Endothelial cell of umbilical vein (primary cell): ENCODE results near the gene RIPOR3. TPM values are rescaled to one million over a fixed set of nuclear protein-coding genes. Genes with fewer than 3 reads are reported as not detected.
A peak's percentile ranks its signal among the peaks of the same experiment; 100 is the strongest.

ENCODE experiments used
- BruUV-seq: library from RNA; stranded (reverse); fragments of 400-500 nt; replicated peaks from 2 replicates; lab custom pipeline; 2021; lab: Mats Ljungman, UMichigan
- CTCF ChIA-PET: fragments of 300-600, 350-600 bp; sonication (Branson Sonifier 250); formaldehyde crosslinking; loops from one replicate; lab custom pipeline; 2021; ENCODE audit warnings: antibody characterized with exemption, inconsistent platforms; lab: Charles Lee
- POLR2A ChIA-PET: fragments of 300-600, 350-600 bp; sonication (Branson Sonifier 250); formaldehyde crosslinking; loops from one replicate; lab custom pipeline; 2021; ENCODE audit warnings: antibody characterized with exemption, inconsistent platforms; lab: Charles Lee
- DNase-seq: peaks from one replicate; pipeline ENCODE4 v3.0.0-alpha.2; 2011; ENCODE audit warnings: low read depth, low spot score
- FAIRE-seq: peaks from 2 replicates; lab custom pipeline; 2011; peaks lifted over from hg19 to GRCh38; lab: Jason Lieb, UNC
- H2AFZ ChIP-seq: 2 replicates; pipeline ENCODE4 v1.6.0; 2012; ENCODE audit warnings: low read depth, low read length, control low read depth, inconsistent platforms
- H3K27ac ChIP-seq: 2 replicates; pipeline ENCODE4 v1.5.1; 2011; ENCODE audit warnings: low read depth, mild to moderate bottlenecking, control low read depth, low read length, moderate library complexity; ENCODE audit not compliant: insufficient read depth
- H3K27me3 ChIP-seq, 2 experiments: 2 replicates each; pipeline versions ENCODE4 v1.6.0 to v1.6.1; 2011; ENCODE audit warnings: low read length in 2 of 2, mixed read lengths in 1 of 2; ENCODE audit not compliant: control insufficient read depth in 2 of 2, insufficient read depth in 2 of 2
- H3K36me3 ChIP-seq, 2 experiments: 2 replicates in 1 of 2; 3 replicates in 1 of 2; pipeline ENCODE4 v1.5.1; 2011; ENCODE audit warnings: low read length in 2 of 2, mild to moderate bottlenecking in 1 of 2, moderate library complexity in 1 of 2; ENCODE audit not compliant: control insufficient read depth in 2 of 2, insufficient read depth in 2 of 2; ENCODE audit errors: extremely low read depth in 1 of 2
- H3K4me1 ChIP-seq: 3 replicates; pipeline ENCODE4 v1.5.1; 2011; ENCODE audit warnings: mild to moderate bottlenecking, low read length; ENCODE audit not compliant: control insufficient read depth, insufficient read depth; ENCODE audit errors: extremely low read depth
- H3K4me2 ChIP-seq: 2 replicates; pipeline ENCODE4 v1.6.1; 2011; ENCODE audit warnings: low read length, control low read depth, mixed read lengths; ENCODE audit not compliant: insufficient read depth
- H3K4me3 ChIP-seq, 3 experiments: fragments of 200-600 bp in 1 of 3; sonication (generic), shearing (Covaris generic) in 1 of 3; replicated peaks in 1 of 3; 2 replicates each; pipeline ENCODE4 v1.5.1; 2011 to 2016; ENCODE audit warnings: control low read depth in 3 of 3, low read length in 3 of 3, mild to moderate bottlenecking in 2 of 3, inconsistent platforms in 1 of 3, low read depth in 1 of 3, moderate library complexity in 1 of 3; ENCODE audit not compliant: insufficient read depth in 1 of 3
- H3K79me2 ChIP-seq: 2 replicates; pipeline ENCODE4 v1.6.0; 2012; ENCODE audit warnings: low read length, inconsistent platforms; ENCODE audit not compliant: control insufficient read depth, insufficient read depth
- H3K9ac ChIP-seq: replicated peaks from 2 replicates; pipeline ENCODE3; 2011; ENCODE audit warnings: low read length, control low read depth; ENCODE audit not compliant: insufficient read depth; ENCODE audit errors: extremely low read depth
- H3K9me1 ChIP-seq: replicated peaks from 3 replicates; pipeline ENCODE4 v1.6.0; 2011; ENCODE audit warnings: mild to moderate bottlenecking, low read length; ENCODE audit not compliant: control insufficient read depth, insufficient read depth; ENCODE audit errors: extremely low read depth
- H3K9me3 ChIP-seq: replicated peaks from 2 replicates; pipeline ENCODE4 v1.5.1; 2012; ENCODE audit warnings: low read length, inconsistent platforms; ENCODE audit not compliant: control insufficient read depth, insufficient read depth
- H4K20me1 ChIP-seq: replicated peaks from 2 replicates; pipeline ENCODE3; 2011; ENCODE audit warnings: mild to moderate bottlenecking, low read length; ENCODE audit not compliant: control insufficient read depth, insufficient read depth; ENCODE audit errors: extremely low read depth
- FOS ChIP-seq: IDR thresholded peaks from 2 replicates; pipeline ENCODE4 v1.6.1; 2011; ENCODE audit warnings: mild to moderate bottlenecking, low read length, moderate library complexity, borderline replicate concordance; ENCODE audit not compliant: insufficient read depth
- MYC ChIP-seq: IDR thresholded peaks from one replicate; pipeline ENCODE4 v1.6.1; 2011; ENCODE audit warnings: mild to moderate bottlenecking, low read depth, low read length
- POLR2A ChIP-seq: IDR thresholded peaks from 2 replicates; pipeline ENCODE4 v1.6.1; 2012; ENCODE audit warnings: low read depth, mild to moderate bottlenecking, control low read depth, low read length
- dilution Hi-C: fragments of 300-500 bp; cut with MboI; formaldehyde crosslinking; loops from one replicate; pipeline ENCODE4 v1.15.0; 2019; ENCODE audit warnings: low sequenced_read_pairs; ENCODE audit not compliant: extremely low pct_ligation_motif_present
- intact Hi-C: fragments of 100-400 bp; cut with micrococcal nuclease; formaldehyde crosslinking; loops from one replicate; pipeline ENCODE4 v1.10.0; 2022
- polyA plus RNA-seq, 4 experiments: library from polyadenylated mRNA; depleted of rRNA in 3 of 4; stranded (reverse) in 3 of 4; unstranded in 1 of 4; fragments of >200 nt; gene quantifications; 2 replicates each; pipeline versions ENCODE4 v1.2.1 to v1.2.3, GENCODE V29; 2011 to 2012; ENCODE audit warnings: missing spikeins in 1 of 4
- total RNA-seq: library from RNA; stranded (reverse); gene quantifications from 2 replicates; pipeline ENCODE4 v1.2.3, GENCODE V29; 2021
- TF ChIP-seq, protein P1 (sequence below), 2 donors: IDR thresholded peaks; 1 replicate in 1 of 2; 2 replicates in 1 of 2; pipeline ENCODE4 v1.5.1; 2011; ENCODE audit warnings: low read length in 2 of 2, mild to moderate bottlenecking in 2 of 2, moderate library complexity in 2 of 2, control low read depth in 1 of 2, inconsistent platforms in 1 of 2, low read depth in 1 of 2; ENCODE audit not compliant: insufficient read depth in 1 of 2; ENCODE audit errors: extremely low read depth in 1 of 2

Gene RIPOR3
- total and polyA plus RNA-seq, 2 donors (not counting 3 experiments of a cell fraction or from before 2014, with no cell fraction given), result not detected

DNA sequence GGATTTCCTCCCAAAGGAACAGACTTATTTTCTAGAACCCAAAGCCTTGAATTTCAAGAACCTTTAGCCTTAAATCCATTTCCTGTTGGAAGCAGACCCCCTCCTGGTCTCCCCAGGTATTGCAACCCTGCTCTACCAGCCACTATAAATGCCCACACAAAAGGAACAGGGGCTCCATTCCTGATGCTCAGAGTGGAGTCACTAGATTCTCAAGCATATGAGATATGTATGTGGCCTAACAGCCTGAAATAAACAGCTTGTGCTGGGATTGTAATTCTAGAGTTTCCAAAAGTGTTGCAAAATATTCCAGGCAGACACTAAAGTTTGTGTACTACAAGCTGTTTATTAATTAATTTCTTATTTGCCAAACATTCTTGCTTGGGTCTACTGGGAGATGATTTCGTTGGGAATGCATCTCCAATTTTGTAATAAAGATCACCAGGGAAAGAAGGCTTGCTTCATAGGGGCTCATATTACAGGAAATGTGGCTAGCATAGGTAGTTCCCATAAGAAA is 44.8 kb downstream of the RIPOR3 start:
- intact Hi-C loops, result no loop called here
- no peaks in the 10 kb centered on the region for H3K27me3 ChIP-seq
- no peaks in the 10 kb centered on the region for H3K9me1 ChIP-seq
- BruUV-seq, result no TSS peak
- no peak overlapping the region for H3K9ac ChIP-seq
- H2AFZ ChIP-seq, result no peak overlapping the region
- no peak overlapping the region for H3K27ac ChIP-seq
- DNase-seq (no peak), FAIRE-seq (no peak)
- no peaks in the 10 kb centered on the region for H3K79me2 ChIP-seq
- no peak overlapping the region for H3K4me3 ChIP-seq
- no peak overlapping the region for H3K4me2 ChIP-seq
- CTCF ChIA-PET, result no interaction called here
- no peaks in the 10 kb centered on the region for H3K9me3 ChIP-seq
- POLR2A ChIA-PET, result no interaction called here
- dilution Hi-C loops, result no loop called here
- H4K20me1 ChIP-seq, result no peaks in the 10 kb centered on the region
- no peaks in the 10 kb centered on the region for H3K36me3 ChIP-seq
- TF ChIP-seq, protein P1, sequence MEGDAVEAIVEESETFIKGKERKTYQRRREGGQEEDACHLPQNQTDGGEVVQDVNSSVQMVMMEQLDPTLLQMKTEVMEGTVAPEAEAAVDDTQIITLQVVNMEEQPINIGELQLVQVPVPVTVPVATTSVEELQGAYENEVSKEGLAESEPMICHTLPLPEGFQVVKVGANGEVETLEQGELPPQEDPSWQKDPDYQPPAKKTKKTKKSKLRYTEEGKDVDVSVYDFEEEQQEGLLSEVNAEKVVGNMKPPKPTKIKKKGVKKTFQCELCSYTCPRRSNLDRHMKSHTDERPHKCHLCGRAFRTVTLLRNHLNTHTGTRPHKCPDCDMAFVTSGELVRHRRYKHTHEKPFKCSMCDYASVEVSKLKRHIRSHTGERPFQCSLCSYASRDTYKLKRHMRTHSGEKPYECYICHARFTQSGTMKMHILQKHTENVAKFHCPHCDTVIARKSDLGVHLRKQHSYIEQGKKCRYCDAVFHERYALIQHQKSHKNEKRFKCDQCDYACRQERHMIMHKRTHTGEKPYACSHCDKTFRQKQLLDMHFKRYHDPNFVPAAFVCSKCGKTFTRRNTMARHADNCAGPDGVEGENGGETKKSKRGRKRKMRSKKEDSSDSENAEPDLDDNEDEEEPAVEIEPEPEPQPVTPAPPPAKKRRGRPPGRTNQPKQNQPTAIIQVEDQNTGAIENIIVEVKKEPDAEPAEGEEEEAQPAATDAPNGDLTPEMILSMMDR (IDR thresholded peaks at IDR 0.05; ENCODE audit: extremely low read depth in 1 of 2, insufficient read depth in 1 of 2, low read depth in 1 of 2, low read length in 2 of 2), result peak in 1 of 2 donors; percentile 24
- no peak for TF ChIP-seq MYC
- peaks cover 9% of the 10 kb centered on the region for H3K4me1 ChIP-seq

DNA sequence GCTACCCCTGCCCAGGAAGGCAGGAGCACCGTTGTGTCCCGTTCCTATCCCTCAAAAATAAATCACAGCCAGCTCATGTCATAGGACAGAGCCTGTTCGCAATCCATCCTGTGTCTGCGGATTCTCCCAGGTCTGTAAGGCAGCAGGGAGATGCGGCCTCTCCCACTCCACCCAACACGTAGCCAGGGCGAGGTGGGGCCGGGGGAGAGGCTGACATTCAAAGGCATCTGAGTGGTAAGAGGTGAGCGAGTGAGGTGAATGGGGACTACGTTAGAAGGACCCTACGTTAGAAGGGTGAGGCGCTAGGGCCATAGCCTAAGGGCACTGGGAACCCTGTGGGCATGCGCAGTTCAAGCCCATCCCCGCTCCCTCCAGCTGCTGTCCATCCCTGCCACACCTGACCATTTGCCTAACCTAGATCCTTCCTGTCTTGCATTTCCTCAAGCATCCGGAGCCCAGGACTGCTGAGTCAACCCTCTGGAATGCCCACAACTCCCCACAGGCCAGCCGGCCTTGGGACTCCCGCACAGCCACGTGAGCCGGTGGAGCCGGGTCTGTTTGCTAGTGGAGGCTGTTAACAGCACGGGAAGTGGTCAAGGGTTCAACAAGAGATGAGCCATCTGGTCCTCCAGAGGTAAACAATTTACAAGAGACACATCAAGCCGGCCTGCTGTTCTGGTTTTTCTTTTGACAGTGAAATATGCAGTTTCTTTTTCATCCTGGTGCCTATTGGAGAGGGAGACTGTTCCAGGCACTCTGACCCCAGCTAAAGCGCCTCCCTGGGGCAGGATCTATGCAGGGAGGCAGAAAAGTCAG is 45.9 kb downstream of the RIPOR3 start:
- POLR2A ChIA-PET, result no interaction called here
- no peaks in the 10 kb centered on the region for H4K20me1 ChIP-seq
- dilution Hi-C loops (no loop called here), intact Hi-C loops (no loop called here)
- H3K9me3 ChIP-seq, result no peaks in the 10 kb centered on the region
- CTCF ChIA-PET, result interaction anchor here (1.3 kb wide), 2 partner anchors 10 to 104 kb away, joined by 4 to 5 read pairs; no protein-coding TSS in a partner anchor
- H3K36me3 ChIP-seq, result no peaks in the 10 kb centered on the region
- H2AFZ ChIP-seq, result peak overlapping the region; percentile 52
- no peaks in the 10 kb centered on the region for H3K9me1 ChIP-seq
- H3K27ac ChIP-seq, result peak overlapping the region; percentile 11
- TF ChIP-seq, protein P1 (IDR thresholded peaks at IDR 0.05; ENCODE audit: extremely low read depth in 1 of 2, insufficient read depth in 1 of 2, low read depth in 1 of 2, low read length in 2 of 2), result no peak
- TF ChIP-seq POLR2A (no peak), FOS (peak; percentile 54)
- peak; percentile 84 for FAIRE-seq
- no peaks in the 10 kb centered on the region for H3K27me3 ChIP-seq
- no peak overlapping the region for H3K9ac ChIP-seq
- no peak overlapping the region for H3K4me2 ChIP-seq
- no peak overlapping the region for H3K4me3 ChIP-seq
- no TSS peak for BruUV-seq
- DNase-seq, result peak; percentile 55
- no peaks in the 10 kb centered on the region for H3K79me2 ChIP-seq
- H3K4me1 ChIP-seq, result peaks cover 9% of the 10 kb centered on the region
